Thyroid gland (tissue), 4 donors: ENCODE data around the gene INTU. TPM values are rescaled to one million over a fixed set of nuclear protein-coding genes. Genes with fewer than 3 reads are reported as not detected.

Source experiments
- DNase-seq, 2 donors: peaks; one replicate each; pipeline ENCODE4 v3.0.0-alpha.2; 2019
- H3K27ac ChIP-seq, 3 donors: fragments of 200-600 bp; sonication (generic); 1 replicate in 2 of 3; 2 replicates in 1 of 3; pipeline ENCODE4 v1.5.1; 2016 to 2019; ENCODE audit warnings: mild to moderate bottlenecking in 1 of 3, moderate library complexity in 1 of 3
- H3K27me3 ChIP-seq: fragments of 200-600 bp; sonication (generic); one replicate; pipeline ENCODE4 v1.5.1; 2019
- H3K36me3 ChIP-seq, 2 donors: fragments of 200-600 bp; sonication (generic); one replicate each; pipeline ENCODE4 v1.5.1; 2016 to 2019
- H3K4me1 ChIP-seq, 2 donors: fragments of 200-600 bp; sonication (generic); one replicate each; pipeline ENCODE4 v1.5.1; 2017 to 2019
- H3K4me3 ChIP-seq, 3 donors: fragments of 200-600 bp; sonication (generic); replicated peaks in 1 of 3; 1 replicate in 2 of 3; 2 replicates in 1 of 3; pipeline ENCODE4 v1.5.1; 2016; ENCODE audit warnings: mild to moderate bottlenecking in 1 of 3
- H3K9me3 ChIP-seq: fragments of 200-600 bp; sonication (generic); one replicate; pipeline ENCODE4 v1.5.1; 2017
- POLR2A ChIP-seq, 2 donors: fragments of 450-650 bp; IDR thresholded peaks; one replicate each; pipeline ENCODE4 v1.6.1; 2017; ENCODE audit warnings: antibody characterized with exemption in 2 of 2, mild to moderate bottlenecking in 2 of 2, moderate library complexity in 1 of 2
- WGBS, 2 donors: methylation state at CpG; one replicate each; pipeline ENCODE4 v1.1.5; 2017; 5-methylcytosine and 5-hydroxymethylcytosine counted together
- intact Hi-C: fragments of 100-400 bp; cut with DNase I; formaldehyde crosslinking; loops from one replicate; pipeline ENCODE4 v1.15.1; 2023
- total RNA-seq, 4 donors: library from RNA; depleted of rRNA; stranded (reverse); fragments of >200 nt; gene quantifications; one replicate each; pipeline ENCODE4 v1.2.3, GENCODE V29; 2016
- TF ChIP-seq, protein P1 (sequence below), 6 experiments: fragments of 200-600 bp in 3 of 6; fragments of 450-650 bp in 3 of 6; sonication (generic) in 3 of 6; IDR thresholded peaks; one replicate each; pipeline ENCODE4 v1.5.1; 2016 to 2019; ENCODE audit warnings: antibody characterized with exemption in 6 of 6, mild to moderate bottlenecking in 2 of 6, inconsistent platforms in 1 of 6, moderate library complexity in 1 of 6

The INTU gene
- total RNA-seq, 4 donors from 2014 or later: 11.4 to 23.0 (median 12.8) TPM

DNA sequence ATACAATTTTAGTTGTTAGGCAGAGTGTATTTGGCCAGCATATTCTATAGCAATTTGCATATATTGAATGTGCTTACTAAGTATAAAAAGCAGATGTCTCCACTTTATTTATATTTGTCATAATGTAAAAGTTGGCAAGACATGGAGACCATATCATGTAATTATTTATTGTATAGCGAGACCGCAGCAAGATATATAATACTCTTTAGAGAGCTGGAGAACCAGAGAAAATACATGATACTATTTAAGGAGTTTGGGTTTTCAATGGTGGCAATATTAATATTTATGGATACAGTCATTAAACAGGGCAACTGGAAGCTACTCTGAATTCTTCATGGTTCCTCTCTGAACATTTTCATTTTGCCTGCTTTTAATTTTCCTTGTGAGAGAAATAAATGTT lies 35.0 kb downstream of the INTU start:
- WGBS, 2 donors: 96% methylated on average over 2 of the region's 2 CpGs
- intact Hi-C loops: no loop called here
- Histone ChIP-seq H3K36me3 (no peaks in the 10 kb centered on the region), H3K9me3 (no peaks in the 10 kb centered on the region), H3K4me3 (no peak overlapping the region), H3K27me3 (no peaks in the 10 kb centered on the region), H3K4me1 (no peaks in the 10 kb centered on the region), H3K27ac (no peak overlapping the region)
- DNase-seq: no peak
- no peak for TF ChIP-seq POLR2A (IDR thresholded peaks at IDR 0.05)
- TF ChIP-seq, protein P1, sequence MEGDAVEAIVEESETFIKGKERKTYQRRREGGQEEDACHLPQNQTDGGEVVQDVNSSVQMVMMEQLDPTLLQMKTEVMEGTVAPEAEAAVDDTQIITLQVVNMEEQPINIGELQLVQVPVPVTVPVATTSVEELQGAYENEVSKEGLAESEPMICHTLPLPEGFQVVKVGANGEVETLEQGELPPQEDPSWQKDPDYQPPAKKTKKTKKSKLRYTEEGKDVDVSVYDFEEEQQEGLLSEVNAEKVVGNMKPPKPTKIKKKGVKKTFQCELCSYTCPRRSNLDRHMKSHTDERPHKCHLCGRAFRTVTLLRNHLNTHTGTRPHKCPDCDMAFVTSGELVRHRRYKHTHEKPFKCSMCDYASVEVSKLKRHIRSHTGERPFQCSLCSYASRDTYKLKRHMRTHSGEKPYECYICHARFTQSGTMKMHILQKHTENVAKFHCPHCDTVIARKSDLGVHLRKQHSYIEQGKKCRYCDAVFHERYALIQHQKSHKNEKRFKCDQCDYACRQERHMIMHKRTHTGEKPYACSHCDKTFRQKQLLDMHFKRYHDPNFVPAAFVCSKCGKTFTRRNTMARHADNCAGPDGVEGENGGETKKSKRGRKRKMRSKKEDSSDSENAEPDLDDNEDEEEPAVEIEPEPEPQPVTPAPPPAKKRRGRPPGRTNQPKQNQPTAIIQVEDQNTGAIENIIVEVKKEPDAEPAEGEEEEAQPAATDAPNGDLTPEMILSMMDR (IDR thresholded peaks at IDR 0.05): no peak

DNA sequence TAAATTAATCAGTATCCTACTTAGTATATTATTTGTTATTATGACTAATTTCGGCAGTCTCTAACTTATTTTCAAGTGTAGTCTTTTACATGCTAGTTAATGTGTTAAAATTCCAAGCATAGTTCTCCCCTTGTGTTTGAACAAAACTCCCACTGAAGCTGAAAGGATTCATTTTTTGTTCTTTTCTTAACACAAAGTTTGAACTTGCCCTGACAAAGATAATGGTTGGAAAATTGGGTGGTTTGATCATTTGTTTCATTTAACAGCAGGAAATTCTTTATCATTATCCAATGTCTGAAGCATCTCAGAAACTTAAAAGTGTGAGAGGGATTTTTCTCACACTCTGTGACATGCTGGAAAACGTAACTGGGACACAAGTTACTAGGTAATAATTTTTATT lies 36.0 kb downstream of the INTU start:
- H3K27me3 ChIP-seq: no peaks in the 10 kb centered on the region
- no peaks in the 10 kb centered on the region for H3K4me1 ChIP-seq
- H3K4me3 ChIP-seq: no peak overlapping the region
- no peak overlapping the region for H3K27ac ChIP-seq
- no peaks in the 10 kb centered on the region for H3K9me3 ChIP-seq
- H3K36me3 ChIP-seq: no peaks in the 10 kb centered on the region
- WGBS, 2 donors: 70 to 80% methylated on average over 2 of the region's 2 CpGs
- no peak for DNase-seq
- TF ChIP-seq POLR2A (IDR thresholded peaks at IDR 0.05): no peak
- TF ChIP-seq, protein P1 (IDR thresholded peaks at IDR 0.05): no peak
- intact Hi-C loops: no loop called here

DNA sequence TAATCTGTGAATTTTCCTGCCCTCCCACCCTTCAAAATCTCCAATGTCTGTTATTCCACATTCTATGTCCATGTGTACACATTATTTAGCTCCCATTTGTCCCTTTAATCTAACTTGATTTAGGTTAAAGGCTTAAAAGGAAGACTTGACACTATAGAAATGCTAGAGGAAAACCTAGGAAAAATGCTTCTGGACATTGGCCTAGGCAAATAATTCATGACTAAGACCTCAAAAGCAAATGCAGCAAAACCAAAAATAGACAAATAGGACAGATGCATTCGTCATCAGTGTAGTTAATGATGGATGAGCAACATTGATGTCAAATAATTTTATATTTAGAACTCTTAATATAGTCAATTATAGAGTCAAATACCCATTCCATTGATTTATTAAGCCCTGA lies 36.9 kb downstream of the INTU start:
- intact Hi-C loops: no loop called here

DNA sequence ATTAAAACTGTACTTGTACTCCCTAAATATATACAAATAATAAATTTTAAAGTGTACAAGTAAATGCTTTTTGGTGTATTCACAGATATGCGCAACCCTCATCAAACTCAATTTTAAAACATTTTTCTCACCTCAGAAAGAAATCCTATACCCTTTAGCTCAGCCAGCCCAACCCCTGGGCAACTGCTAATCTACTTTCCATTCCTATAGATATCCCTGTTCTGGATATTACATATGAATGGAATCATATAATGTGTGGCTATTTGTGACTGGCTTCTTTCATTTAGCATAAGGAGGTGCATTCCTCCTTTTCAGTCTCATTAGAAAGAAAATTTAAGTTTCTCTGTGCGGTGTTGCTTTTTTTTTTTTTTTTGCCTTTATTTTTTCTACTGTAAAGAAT lies 39.4 kb downstream of the INTU start:
- Histone ChIP-seq H3K4me1 (no peaks in the 10 kb centered on the region), H3K27ac (no peak overlapping the region), H3K36me3 (no peaks in the 10 kb centered on the region), H3K27me3 (no peaks in the 10 kb centered on the region), H3K4me3 (no peak overlapping the region), H3K9me3 (no peaks in the 10 kb centered on the region)
- no peak for TF ChIP-seq POLR2A (IDR thresholded peaks at IDR 0.05)
- TF ChIP-seq, protein P1 (IDR thresholded peaks at IDR 0.05): no peak
- 73 to 98% methylated on average over 2 of the region's 2 CpGs for WGBS, 2 donors
- DNase-seq: no peak
- intact Hi-C loops: no loop called here

More for the DNA sequence above, 36.9 kb downstream of the INTU start:
- no peak for DNase-seq
- Histone ChIP-seq H3K4me3 (no peak overlapping the region), H3K27me3 (no peaks in the 10 kb centered on the region), H3K27ac (no peak overlapping the region), H3K36me3 (no peaks in the 10 kb centered on the region), H3K4me1 (no peaks in the 10 kb centered on the region), H3K9me3 (no peaks in the 10 kb centered on the region)
- no peak for TF ChIP-seq POLR2A (IDR thresholded peaks at IDR 0.05)
- TF ChIP-seq, protein P1 (IDR thresholded peaks at IDR 0.05): no peak
- whole genome bisulfite sequencing, 2 donors: 84 to 87% methylated on average over 1 of the region's 1 CpG

DNA sequence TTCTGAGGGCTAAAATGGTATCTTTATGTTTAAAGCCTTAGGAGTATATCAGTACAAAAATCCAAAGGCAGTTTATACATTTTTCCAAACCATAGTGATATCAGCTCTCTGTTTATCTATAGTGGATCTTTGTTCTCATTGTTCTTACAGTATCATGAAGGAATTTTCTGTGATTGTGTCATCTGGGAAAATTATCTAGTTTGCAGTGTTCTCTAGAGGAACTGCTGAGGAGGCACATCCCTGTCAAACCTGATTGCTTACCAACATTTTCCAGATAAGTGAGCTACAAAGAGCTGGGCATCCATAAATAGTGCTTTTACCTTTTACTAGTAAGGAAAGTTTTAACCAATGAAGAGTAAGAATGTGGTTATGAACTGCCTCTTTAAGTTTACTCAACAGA lies 52.5 kb downstream of the INTU start:
- no peak overlapping the region for H3K4me3 ChIP-seq
- no peaks in the 10 kb centered on the region for H3K9me3 ChIP-seq
- TF ChIP-seq, protein P1 (IDR thresholded peaks at IDR 0.05): no peak
- TF ChIP-seq POLR2A (IDR thresholded peaks at IDR 0.05): no peak
- H3K36me3 ChIP-seq: no peaks in the 10 kb centered on the region
- intact Hi-C loops: no loop called here
- no peak for DNase-seq
- no peaks in the 10 kb centered on the region for H3K4me1 ChIP-seq
- no peak overlapping the region for H3K27ac ChIP-seq
- H3K27me3 ChIP-seq: no peaks in the 10 kb centered on the region
